GM18517 (cell line): ENCODE measurements around the gene BRI3.

ENCODE experiments used
- ATAC-seq: cut with Tn5 transposase; IDR thresholded peaks from one replicate; pipeline ENCODE4 v1.9.1; 2021; ENCODE audit warnings: mild to moderate bottlenecking, moderate library complexity; ENCODE audit not compliant: unreplicated experiment

The BRI3 gene, protein sequence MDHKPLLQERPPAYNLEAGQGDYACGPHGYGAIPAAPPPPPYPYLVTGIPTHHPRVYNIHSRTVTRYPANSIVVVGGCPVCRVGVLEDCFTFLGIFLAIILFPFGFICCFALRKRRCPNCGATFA

DNA sequence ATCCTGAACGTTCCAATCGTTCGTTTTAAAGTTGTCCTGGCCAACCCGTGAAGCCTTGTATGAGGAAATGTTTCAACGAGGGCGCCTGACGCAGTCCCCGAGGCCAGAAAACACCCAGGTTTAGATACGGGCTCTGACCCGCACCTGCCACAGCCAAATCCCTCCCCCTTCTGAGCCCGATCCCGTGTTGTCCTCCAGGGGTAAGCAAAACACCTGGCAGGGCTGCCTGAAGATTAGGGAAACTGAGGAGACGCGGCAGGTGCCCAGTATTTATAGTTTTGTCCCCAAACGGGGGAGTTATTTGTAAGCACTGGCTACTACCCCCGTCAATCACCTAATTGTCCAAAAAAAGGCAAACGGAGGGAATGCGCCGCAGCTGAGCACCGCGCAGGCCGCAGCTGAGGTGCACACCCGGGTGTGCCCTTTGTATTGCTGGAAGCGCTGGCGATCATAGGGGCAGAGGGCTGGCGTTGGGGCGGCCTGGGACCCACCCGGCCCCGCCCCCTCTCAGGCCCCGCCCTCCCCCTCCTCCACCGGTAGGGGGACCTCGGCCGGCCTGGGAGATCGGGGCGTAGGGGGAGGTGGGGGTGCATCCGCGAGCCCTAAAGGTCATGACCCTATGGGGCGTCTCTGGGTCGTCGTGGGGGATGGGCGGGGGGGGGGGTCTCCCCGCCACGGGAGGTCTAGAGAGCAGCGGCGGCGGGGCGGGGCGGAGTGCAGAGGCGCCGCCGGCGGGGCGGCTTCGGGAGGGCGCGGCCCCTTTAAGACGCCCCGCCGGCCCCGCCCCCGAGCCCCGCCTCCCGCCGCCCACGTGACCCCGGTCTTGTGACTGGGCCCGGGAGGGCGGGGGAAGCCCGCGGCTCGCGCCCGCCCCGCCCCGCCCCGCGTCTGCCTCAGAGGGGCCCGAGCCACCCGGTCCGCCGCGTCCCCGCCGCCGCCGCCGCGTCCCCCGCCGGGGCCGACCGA lies at the start of gene BRI3:
Gene BRI3 (plus strand): TSS at position 896 of the 966 bp plus-strand sequence. CDS start 110 bp downstream, outside the sequence.
- peak; percentile 66 for ATAC-seq

DNA sequence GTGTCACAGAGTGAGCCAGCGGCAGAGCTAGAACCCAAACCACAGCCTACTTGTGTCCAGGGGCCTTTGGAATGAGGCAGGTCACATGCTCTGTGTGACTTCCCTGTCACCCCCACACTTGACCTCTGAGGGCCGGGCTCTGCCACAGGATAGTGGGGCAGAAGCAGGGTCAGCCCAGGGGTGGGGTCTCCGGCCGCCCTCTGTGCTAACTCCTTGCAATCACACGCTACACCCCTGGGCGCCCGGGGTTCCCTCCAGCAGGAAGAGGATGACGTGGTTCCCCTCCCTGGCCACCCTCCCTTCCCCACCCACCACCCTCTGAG lies 49.3 kb upstream of the BRI3 start:
- ATAC-seq: no peak

DNA sequence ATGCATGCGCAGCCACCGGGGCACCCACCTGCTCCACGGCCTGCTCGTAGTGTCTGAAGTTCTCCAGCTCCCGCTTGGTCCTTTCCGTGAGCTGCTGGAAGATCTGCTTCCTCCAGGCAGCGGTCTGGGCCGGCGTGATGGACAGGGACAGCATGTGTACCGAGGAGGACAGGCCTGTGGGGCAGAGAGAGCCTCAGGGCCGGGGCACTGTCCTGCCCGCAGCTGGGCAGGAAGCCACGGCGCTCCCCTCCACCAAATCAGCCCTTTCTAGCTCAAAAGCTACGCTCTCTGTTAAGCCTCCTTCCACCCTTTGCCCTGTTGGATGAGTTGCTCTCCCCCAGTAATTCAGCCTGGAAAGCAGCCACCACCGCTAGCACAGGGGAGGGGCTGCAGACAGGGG lies 48.7 kb upstream of the BRI3 start:
- no peak for ATAC-seq

DNA sequence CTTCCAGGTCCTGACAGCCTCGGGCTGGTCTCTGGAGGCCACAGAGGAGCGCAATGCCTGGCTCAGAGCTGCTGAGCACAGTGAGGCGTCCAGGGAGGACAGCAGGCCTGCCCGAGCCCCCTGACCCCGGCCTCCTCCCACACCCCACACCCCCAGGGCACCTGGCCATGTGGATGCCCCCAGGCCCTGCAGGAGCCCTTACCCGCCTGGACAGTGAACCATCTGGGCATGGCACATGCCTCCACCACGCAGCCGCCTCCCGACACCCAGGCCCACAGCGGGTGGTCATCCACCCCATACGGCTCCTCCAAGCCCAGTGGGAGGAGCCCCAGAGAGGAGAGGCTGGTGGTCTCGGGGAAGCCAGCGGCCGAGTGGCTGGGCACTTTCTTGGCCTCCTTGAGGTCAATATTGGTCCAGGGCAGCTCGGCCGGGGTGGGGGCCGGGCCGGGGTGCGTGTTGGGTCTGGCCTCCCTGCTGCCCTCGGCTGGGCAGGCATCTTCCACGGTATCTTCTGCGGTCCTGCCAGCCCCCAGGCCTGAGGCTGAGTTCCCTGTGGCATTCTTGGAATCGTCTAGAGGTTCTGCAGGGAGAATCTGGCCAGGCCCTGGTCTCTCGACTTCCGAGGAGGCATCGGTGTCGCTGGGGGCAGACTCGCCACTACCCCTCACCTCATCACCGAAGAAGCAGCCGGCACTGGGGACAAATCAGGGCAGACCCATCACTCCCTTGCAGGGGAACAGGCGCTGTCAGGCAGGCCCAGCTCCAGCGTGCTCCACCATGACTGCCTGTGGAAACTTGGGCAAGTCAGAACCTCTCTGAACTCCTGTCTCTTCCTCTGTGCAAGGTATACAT lies 48.0 kb upstream of the BRI3 start:
- no peak for ATAC-seq

DNA sequence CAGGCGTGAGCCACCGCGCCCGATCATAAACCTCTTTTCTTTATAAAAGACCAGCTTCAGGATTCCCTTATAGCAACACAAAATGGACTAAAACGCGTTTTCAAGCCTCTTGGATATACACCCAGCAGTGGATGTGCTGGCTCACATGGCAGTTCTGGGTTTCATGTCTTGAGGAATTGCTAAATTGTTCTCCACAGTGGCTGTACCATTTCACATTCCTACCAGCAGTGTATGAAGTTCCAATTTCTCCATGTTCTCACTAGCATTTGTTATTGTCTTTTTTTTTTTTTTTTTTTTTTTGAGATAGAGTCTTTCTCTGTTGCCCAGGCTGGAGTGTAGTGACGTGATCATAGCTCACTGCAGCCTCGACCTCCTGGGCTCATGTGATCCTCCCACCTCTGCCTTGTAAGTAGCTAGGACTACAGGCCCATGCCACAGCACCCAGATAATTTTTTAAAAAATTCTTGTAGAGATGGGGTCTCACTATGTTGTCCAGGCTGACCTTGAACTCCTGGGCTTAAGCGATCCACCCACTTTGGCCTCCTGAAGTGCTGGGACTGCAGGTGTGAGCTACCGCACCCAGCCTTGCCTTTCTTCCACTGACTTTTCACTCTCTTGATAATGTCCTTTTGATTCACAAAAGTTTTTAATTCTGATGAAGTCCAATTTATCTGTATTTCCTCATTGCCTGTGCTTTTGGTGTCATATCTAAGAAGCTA lies 46.9 kb upstream of the BRI3 start:
- ATAC-seq: no peak

DNA sequence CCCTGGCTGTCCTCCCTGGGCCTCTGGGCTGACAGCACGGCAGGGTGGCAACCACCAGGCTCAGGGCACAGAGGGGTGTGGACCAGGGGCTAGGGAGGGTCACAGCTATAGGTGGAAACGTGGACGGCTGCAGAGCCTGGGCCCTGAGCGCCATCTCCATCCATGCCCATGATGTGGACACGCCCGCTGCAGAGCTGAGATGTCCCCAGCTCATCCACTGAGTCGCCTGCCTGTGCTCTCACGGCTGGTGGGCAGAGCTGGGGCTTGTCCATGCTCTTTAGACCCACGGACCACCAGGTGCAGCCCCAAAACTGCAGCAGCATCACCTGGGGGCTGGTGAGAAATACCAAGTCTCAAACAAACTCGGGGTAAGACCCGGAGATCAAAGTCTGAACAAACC lies 45.6 kb upstream of the BRI3 start:
- no peak for ATAC-seq

DNA sequence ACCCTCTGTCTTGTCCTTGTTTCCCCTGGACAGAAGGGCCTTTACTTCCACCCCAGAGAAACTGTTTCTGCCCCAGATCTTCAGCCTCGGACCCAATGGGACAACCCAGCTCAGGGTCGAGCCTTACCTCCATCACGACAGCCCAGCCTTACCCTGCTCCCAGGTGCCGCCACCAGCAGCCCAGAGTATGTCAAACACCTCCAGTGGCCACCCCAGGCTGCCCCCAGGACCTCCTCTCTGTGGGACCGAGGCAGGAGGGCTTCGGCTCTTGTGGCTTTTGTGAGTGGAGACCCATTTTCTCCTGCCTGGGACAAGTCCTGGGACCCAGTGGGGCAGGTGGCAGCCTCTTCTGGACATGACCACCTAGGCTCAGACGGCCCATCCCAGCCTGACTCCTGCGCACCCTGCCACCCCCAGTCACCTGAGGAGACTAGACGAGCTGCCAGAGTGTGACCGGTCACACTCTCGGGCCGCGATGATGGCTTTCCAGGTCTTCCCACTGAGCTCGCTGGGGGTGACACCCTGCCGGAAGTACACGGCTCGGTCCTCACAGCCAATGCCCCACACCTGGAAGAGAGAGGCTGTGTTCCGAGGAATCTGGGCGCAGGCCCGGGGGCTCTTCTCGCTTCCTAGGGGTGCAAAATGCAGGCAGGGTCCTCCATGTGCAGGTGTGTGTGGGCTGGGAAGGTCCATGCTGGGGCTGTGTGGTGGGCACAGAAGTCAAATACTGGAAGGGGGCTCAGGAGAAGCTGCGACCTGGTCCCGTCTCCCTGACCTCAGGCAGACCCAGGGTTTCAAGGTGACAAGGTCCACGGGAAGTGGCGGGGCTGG lies 44.9 kb upstream of the BRI3 start:
- no peak for ATAC-seq

DNA sequence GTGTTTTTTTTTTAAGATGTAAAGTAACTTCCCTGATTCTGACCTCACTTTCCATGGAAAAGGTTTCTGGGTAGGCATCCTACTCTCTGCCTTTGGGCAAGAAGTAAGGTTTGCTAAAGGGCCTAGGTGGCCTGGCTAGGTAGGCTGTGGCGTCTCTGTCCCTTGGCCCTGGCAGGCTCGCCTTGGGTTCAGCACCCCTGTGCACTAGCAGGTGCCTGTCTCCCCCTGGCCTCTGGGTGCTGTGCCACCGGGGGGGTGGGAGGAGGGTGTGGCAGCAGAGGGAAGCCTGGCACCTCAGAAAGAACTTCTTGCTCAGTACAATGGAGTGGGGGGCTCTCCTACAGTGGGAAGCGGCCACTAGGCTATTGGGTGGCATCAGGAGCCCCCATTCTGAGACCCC lies 43.4 kb upstream of the BRI3 start:
- ATAC-seq: no peak

DNA sequence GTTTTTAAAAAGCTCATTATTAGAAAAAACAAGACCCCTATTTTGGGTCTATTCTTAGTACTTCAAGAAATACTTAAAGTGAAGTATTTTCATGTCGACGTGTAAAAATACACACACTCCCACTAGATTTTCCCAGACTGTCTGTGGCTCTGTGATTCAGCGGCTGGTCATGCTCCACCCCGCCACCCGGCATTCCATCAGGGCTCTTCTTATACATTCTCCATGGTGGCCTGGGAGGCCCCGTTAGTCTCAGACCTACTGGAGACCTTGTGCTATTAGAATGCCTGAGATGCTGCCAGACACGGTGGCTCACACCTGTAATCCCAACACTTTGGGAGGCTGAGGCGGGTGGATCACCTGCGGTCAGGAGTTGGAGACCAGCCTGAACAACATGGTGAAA lies 42.5 kb upstream of the BRI3 start:
- no peak for ATAC-seq

DNA sequence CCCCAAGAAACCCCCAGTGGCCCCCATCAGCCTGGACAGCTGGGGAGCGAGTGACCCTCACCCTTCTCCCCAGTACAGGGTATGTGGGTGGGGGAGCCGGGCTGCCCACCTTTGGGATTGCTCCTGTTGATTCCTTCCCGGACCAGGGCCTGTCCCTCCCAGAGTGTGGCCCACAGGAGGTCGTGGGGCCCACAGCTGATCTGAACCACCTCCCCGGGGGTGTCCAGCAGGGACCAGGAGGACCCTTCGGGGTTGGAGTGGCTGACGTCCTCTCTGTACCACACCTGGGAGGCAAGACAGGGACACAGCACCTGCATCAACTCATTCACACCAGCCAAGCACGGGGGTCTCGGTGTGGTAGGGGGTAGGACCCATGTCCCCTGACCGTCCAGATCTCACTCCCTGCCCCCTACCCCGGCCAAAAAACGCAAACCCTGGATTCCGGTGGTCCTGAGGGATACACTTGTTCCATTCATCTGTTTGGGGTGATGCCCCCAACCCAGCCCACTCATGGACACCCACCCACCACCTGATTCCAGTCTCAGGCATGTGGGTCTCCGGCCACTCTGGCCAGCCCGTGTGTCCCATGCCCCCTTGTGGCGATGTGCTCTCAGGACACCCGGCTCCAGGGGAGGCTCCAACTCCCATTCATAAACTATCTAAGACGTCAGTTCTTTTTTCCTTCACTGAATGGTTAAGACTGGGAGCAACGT lies 40.4 kb upstream of the BRI3 start:
- no peak for ATAC-seq

DNA sequence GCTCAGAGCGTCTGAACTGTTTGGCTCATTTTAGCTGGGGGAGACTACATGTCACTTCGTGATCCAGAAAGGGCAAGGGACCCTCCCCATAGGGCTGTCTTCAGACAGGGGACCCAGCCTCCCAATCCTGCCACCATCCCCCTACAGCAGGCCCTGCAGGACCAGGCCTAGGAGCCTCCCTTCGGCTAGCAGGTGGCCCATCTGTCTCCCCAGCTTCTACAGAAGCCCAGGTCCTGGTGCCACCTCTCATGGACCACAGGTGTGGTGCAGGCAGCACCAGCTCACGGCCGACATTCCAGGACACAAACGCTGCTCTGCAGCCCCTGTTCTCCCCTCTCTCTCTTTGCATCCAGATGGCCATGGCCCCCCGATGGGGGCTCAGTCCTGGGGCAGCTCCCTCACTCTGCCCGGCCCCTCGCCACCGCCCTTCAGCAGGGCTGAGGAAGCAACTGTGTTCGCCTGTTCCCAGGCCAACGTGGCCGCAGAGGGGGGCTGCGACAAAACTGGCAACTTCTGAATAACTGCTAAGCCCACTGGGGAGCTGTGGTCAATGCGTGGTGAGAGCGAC lies 39.7 kb upstream of the BRI3 start:
- no peak for ATAC-seq

DNA sequence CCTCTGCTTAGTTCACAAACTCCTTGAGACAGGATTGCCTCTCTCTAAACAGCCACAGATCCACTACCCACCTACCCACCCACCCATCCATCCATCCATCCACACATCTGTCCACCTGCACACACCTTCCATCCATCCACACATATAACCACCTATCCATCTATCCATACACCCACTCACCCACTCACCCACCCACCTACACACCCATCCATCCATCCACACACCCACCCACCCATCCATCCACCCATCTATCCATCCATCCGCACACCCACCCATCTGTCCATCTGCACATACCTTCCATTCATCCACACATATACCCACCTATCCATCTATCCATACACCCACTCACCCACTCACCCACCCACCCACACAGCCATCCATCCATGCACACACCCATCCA lies 39.1 kb upstream of the BRI3 start:
- no peak for ATAC-seq

DNA sequence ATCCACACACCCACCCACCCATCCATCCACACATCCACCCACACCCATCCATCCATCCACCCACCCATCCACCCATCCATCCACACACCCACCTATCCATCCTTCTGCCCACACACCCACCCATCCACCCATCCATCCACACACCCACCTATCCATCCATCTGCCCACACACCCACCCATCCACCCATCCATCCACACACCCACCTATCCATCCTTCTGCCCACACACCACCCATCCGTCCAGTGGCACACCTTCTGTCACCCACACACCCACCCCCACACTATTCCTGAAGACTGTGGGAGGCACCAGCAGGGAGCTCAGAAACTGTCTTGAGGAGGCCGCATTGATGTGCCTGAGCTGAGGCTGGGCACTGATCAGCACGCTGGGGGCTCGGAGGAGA lies 38.6 kb upstream of the BRI3 start:
- ATAC-seq: no peak

DNA sequence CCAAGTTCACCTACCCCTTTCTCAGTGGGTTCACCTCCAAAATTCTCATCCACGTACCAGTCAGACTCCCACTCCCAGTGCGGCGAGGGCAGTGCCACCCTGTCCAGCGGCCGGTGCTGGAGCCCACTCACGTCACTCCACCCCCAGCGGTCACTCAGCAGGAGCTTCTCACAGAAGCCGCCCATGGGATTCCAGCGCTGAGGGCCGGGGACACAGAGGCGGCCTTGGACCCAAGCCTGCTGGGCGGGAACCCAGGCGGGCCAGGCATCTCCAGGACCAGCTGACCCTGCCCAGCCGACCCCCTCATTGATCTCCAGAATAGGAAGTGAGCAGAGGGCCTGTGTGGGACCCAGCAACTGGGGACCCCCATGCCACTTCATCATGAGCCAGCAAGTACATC lies 36.6 kb upstream of the BRI3 start:
- no peak for ATAC-seq

DNA sequence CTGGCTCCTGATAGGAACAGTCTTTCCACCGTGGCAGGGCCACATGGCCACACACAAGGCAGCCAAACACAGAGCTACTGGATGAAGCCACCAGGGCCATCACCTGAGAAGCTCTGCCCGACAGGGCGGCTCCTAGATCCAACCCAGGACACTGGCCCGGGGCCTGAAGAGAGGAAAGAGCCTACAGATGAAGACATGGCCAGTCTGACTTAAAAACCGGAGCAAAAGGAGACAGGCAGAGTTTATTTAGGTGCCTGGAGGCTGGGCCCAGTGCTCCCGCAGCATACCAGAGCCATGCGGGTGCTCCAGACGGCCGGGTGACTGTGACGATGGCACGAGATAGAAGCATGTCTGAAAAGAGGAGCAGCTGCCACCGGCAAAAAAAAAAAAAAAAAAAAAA lies 33.3 kb upstream of the BRI3 start:
- no peak for ATAC-seq

DNA sequence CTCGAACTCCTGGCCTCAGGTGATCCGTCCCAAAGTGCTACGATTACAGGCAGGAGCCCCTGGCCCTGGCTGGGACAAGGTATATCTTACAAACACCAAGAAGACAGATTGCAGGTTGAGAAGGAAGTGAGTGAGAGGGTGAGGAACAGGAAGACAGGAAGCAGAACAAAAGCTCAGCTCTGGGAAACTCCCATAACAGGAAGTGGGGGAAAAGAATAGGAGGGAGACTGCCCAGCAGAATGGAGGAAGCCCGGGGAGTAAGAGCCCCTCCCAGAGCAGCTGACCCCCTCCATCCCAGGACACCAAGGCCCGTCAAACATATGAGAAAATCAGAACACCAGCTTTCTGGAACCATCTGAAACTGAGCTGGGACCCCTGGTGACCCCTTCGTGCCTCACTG lies 32.4 kb upstream of the BRI3 start:
- ATAC-seq: no peak

DNA sequence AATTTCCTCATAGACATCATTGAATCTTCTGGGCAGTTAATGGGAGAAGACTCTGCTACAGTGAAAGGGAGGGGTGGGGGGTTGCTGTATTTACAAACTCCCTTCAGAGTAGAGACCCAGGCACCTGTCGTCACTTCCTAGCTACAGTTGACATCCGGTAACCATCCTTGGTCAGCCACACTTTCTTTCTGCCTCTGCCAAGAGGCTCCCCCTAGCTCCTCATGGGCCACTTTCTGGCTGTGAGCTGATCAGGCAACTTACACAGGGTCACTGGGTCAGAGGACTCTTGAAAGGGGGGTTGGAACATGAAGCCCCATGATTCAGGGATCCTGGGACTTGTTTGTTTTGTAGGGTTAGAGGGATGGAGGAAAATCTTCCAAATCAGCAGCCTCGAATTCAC lies 30.7 kb upstream of the BRI3 start:
- ATAC-seq: no peak

DNA sequence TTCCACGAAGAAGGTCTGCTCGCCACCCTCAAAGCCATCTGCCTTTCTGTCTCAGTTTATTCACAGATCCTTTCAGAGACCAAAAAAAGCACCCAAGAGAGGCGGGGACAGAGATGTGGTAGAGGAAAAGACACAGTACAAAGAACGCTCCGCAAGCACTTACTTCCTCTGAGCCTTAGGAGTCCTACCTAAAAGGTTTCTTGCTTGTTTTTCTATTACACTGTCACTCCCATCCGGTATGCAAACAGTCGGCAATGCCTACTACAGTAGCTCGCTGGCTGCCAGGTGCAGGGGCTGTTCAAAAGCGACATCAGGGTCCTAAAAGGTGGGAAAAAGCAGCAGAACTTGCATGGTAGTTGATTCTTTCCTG lies 30.3 kb upstream of the BRI3 start:
- peak; percentile 28 for ATAC-seq
